SK-N-SH treated with all-trans-retinoic acid at 6 μM for 48 hours (cell line): ENCODE data around the gene KCNIP1.

ENCODE experiments used
- PATZ1 ChIP-seq: fragments of 250-450 bp; sonication (Bioruptor Pico); IDR thresholded peaks from 2 replicates; pipeline ENCODE4 v1.8.0; 2020; ENCODE audit warnings: mild to moderate bottlenecking, moderate library complexity, borderline replicate concordance
- POU6F1 ChIP-seq: fragments of 250-450 bp; sonication (Bioruptor Pico); IDR thresholded peaks from 2 replicates; pipeline ENCODE4 v1.8.0; 2021; ENCODE audit warnings: low read depth, mild to moderate bottlenecking, moderate library complexity, borderline replicate concordance
- ZC3H10 ChIP-seq: fragments of 250-450 bp; sonication (Bioruptor Pico); IDR thresholded peaks from 2 replicates; pipeline ENCODE4 v1.5.1; 2021; ENCODE audit warnings: mild to moderate bottlenecking, moderate library complexity
- ZFP3 ChIP-seq: fragments of 250-450 bp; sonication (Bioruptor Pico); IDR thresholded peaks from 2 replicates; pipeline ENCODE4 v1.5.0; 2020; ENCODE audit warnings: mild to moderate bottlenecking, moderate library complexity

- no peak for TF ChIP-seq PATZ1
- TF ChIP-seq ZFP3 = no peak
- TF ChIP-seq ZC3H10 (CRISPR knock-in tag) = no peak
- no peak for TF ChIP-seq POU6F1 (CRISPR knock-in tag)
Observed at GRCh38 chr5:170596482-170597044, 92.7 kb downstream of the KCNIP1 start.
